Panc1 (cell line): ENCODE results near the gene ARL2.

Experiments used
- CTCF ChIP-seq: fragments of 450-650 bp; IDR thresholded peaks from 2 replicates; pipeline ENCODE4 v1.5.1; 2017; ENCODE audit warnings: mild to moderate bottlenecking
- POLR2AphosphoS5 ChIP-seq: IDR thresholded peaks from 2 replicates; pipeline ENCODE4 v1.6.1; 2012; ENCODE audit warnings: mild to moderate bottlenecking, low read depth, low read length, moderate library complexity

GRCh38 chr11:65045728-65046127 is 31.8 kb downstream of the ARL2 start:
- TF ChIP-seq CTCF (no peak), POLR2AphosphoS5 (no peak)
